ENCODE results near the gene FCRLA.

FCRLA gene

GRCh38 chr1:161747801-161748200, 40.8 kb downstream of the FCRLA start:
- no peak overlapping the region for H3K27ac ChIP-seq (ENCODE audit: low read depth in 2 of 2, low read length in 2 of 2)
- no peak overlapping the region for H3K9ac ChIP-seq (ENCODE audit: low read depth in 1 of 2, low read length in 2 of 2)
- H3K36me3 ChIP-seq (ENCODE audit: control insufficient read depth in 2 of 2, insufficient read depth in 2 of 2, low read length in 2 of 2), result peaks cover 6% of the 10 kb centered on the region in 2 donors
- H3K4me3 ChIP-seq (ENCODE audit: low read length in 2 of 2), result no peak overlapping the region
- H3K27me3 ChIP-seq (ENCODE audit: control insufficient read depth in 2 of 2, insufficient read depth in 2 of 2, low read length in 2 of 2), result no peaks in the 10 kb centered on the region
- no peaks in the 10 kb centered on the region for H3K9me3 ChIP-seq (ENCODE audit: control insufficient read depth in 2 of 2, low read length in 2 of 2)
- peaks cover 6 to 8% of the 10 kb centered on the region in 2 donors for H3K4me1 ChIP-seq (ENCODE audit: control insufficient read depth in 2 of 2, insufficient read depth in 2 of 2, low read length in 2 of 2)

GRCh38 chr1:161749509-161750407, 42.7 kb downstream of the FCRLA start, which contains the start of gene DUSP12:
DUSP12 (plus strand) TSS chr1:161749786; CDS start chr1:161749802, 16 bp downstream.
- no peaks in the 10 kb centered on the region for H3K9me3 ChIP-seq (ENCODE audit: control insufficient read depth in 2 of 2, low read length in 2 of 2)
- H3K9ac ChIP-seq (ENCODE audit: low read depth in 1 of 2, low read length in 2 of 2), result peak within 1 kb of the TSS; percentile 80 to 81
- peaks cover 21% of the 10 kb centered on the region in 2 donors for H3K36me3 ChIP-seq (ENCODE audit: control insufficient read depth in 2 of 2, insufficient read depth in 2 of 2, low read length in 2 of 2)
- H3K4me1 ChIP-seq (ENCODE audit: control insufficient read depth in 2 of 2, insufficient read depth in 2 of 2, low read length in 2 of 2), result peaks cover 6 to 8% of the 10 kb centered on the region in 2 donors
- no peaks in the 10 kb centered on the region for H3K27me3 ChIP-seq (ENCODE audit: control insufficient read depth in 2 of 2, insufficient read depth in 2 of 2, low read length in 2 of 2)
- peak within 1 kb of the TSS; percentile 88 to 92 for H3K4me3 ChIP-seq (ENCODE audit: low read length in 2 of 2)
- H3K27ac ChIP-seq (ENCODE audit: low read depth in 2 of 2, low read length in 2 of 2), result peak within 1 kb of the TSS; percentile 89 to 91

GRCh38 chr1:161763522-161764098, 56.6 kb downstream of the FCRLA start:
- H3K9me3 ChIP-seq (ENCODE audit: control insufficient read depth in 2 of 2, low read length in 2 of 2), result no peaks in the 10 kb centered on the region
- H3K27me3 ChIP-seq (ENCODE audit: control insufficient read depth in 2 of 2, insufficient read depth in 2 of 2, low read length in 2 of 2), result no peaks in the 10 kb centered on the region
- no peak overlapping the region for H3K4me3 ChIP-seq (ENCODE audit: low read length in 2 of 2)
- H3K9ac ChIP-seq (ENCODE audit: low read depth in 1 of 2, low read length in 2 of 2), result no peak overlapping the region
- no peak overlapping the region for H3K27ac ChIP-seq (ENCODE audit: low read depth in 2 of 2, low read length in 2 of 2)
- peaks cover 3 to 13% of the 10 kb centered on the region in 2 donors for H3K4me1 ChIP-seq (ENCODE audit: control insufficient read depth in 2 of 2, insufficient read depth in 2 of 2, low read length in 2 of 2)
- H3K36me3 ChIP-seq (ENCODE audit: control insufficient read depth in 2 of 2, insufficient read depth in 2 of 2, low read length in 2 of 2), result peaks cover 0 to 4% of the 10 kb centered on the region in 2 donors

Measured in mucosa of rectum (tissue), 2 donors.